H9 (cell line): ENCODE measurements around the gene UBL5. TPM values are rescaled to one million over a fixed set of nuclear protein-coding genes. Genes with fewer than 3 reads are reported as not detected.

Experiments used
- DNase-seq: peaks from one replicate; pipeline ENCODE4 v3.0.0-alpha.2; 2017
- H2AFZ ChIP-seq: one replicate; pipeline ENCODE4 v1.6.1; 2013; ENCODE audit warnings: mild to moderate bottlenecking, low read length, control low read depth, moderate library complexity
- H2AK5ac ChIP-seq: 2 replicates; pipeline ENCODE4 v1.6.1; 2013; ENCODE audit warnings: low read length, control low read depth, mixed read lengths; ENCODE audit not compliant: insufficient read length
- H2BK120ac ChIP-seq: one replicate; pipeline ENCODE4 v1.6.1; 2013; ENCODE audit warnings: low read depth, mild to moderate bottlenecking, low read length, control low read depth, inconsistent platforms; ENCODE audit not compliant: poor library complexity, severe bottlenecking
- H2BK12ac ChIP-seq: 2 replicates; pipeline ENCODE4 v1.6.1; 2013; ENCODE audit warnings: low read length, control low read depth, mixed read lengths, low read depth; ENCODE audit not compliant: insufficient read length
- H2BK15ac ChIP-seq: 2 replicates; pipeline ENCODE4 v1.6.1; 2013; ENCODE audit warnings: low read depth, low read length, control low read depth
- H2BK20ac ChIP-seq: one replicate; pipeline ENCODE4 v1.6.1; 2013; ENCODE audit warnings: low read depth, mild to moderate bottlenecking, low read length, control low read depth, inconsistent platforms; ENCODE audit not compliant: poor library complexity, severe bottlenecking
- H2BK5ac ChIP-seq: 2 replicates; pipeline ENCODE4 v1.6.1; 2013; ENCODE audit warnings: low read length, control low read depth, mixed read lengths; ENCODE audit not compliant: insufficient read length
- H3K14ac ChIP-seq: 2 replicates; pipeline ENCODE4 v1.6.1; 2013; ENCODE audit warnings: low read length, control low read depth; ENCODE audit not compliant: insufficient read depth
- H3K18ac ChIP-seq: 2 replicates; pipeline ENCODE4 v1.6.1; 2013; ENCODE audit warnings: low read depth, mild to moderate bottlenecking, mixed read lengths, low read length, control low read depth; ENCODE audit not compliant: insufficient read length
- H3K23ac ChIP-seq: 2 replicates; pipeline ENCODE4 v1.6.1; 2013; ENCODE audit warnings: low read length, control low read depth, mixed read lengths, low read depth; ENCODE audit not compliant: insufficient read length
- H3K23me2 ChIP-seq: 2 replicates; pipeline ENCODE4 v1.6.1; 2013; ENCODE audit warnings: low read depth, mild to moderate bottlenecking, mixed read lengths, low read length, control low read depth; ENCODE audit not compliant: insufficient read length, poor library complexity, severe bottlenecking
- H3K27ac ChIP-seq: 2 replicates; pipeline ENCODE4 v1.5.1; 2013; ENCODE audit warnings: low read length, control low read depth, mixed read lengths, low read depth; ENCODE audit not compliant: insufficient read length
- H3K27me3 ChIP-seq: 2 replicates; pipeline ENCODE4 v1.6.1; 2013; ENCODE audit warnings: low read length, control low read depth, inconsistent platforms; ENCODE audit not compliant: insufficient read depth
- H3K4ac ChIP-seq: 2 replicates; pipeline ENCODE4 v1.6.1; 2013; ENCODE audit warnings: low read depth, mild to moderate bottlenecking, control low read depth, inconsistent platforms, low read length, moderate library complexity
- H3K4me1 ChIP-seq: 2 replicates; pipeline ENCODE4 v1.6.1; 2013; ENCODE audit warnings: low read length, control low read depth, inconsistent platforms; ENCODE audit not compliant: insufficient read depth
- H3K4me2 ChIP-seq: 2 replicates; pipeline ENCODE4 v1.6.1; 2013; ENCODE audit warnings: low read length, control low read depth, mixed read lengths; ENCODE audit not compliant: insufficient read length, insufficient read depth
- H3K56ac ChIP-seq: 2 replicates; pipeline ENCODE4 v1.6.1; 2013; ENCODE audit warnings: low read depth, mild to moderate bottlenecking, mixed read lengths, low read length, control low read depth; ENCODE audit not compliant: insufficient read length
- H3K79me1 ChIP-seq: 2 replicates; pipeline ENCODE4 v1.6.1; 2013; ENCODE audit warnings: low read depth, mild to moderate bottlenecking, moderate library complexity, low read length, control low read depth, inconsistent platforms; ENCODE audit not compliant: insufficient read depth, poor library complexity, severe bottlenecking
- H3K79me2 ChIP-seq: 2 replicates; pipeline ENCODE4 v1.6.1; 2013; ENCODE audit warnings: low read length, control low read depth, inconsistent platforms; ENCODE audit not compliant: insufficient read depth
- H3K9ac ChIP-seq: 2 replicates; pipeline ENCODE4 v1.6.1; 2013; ENCODE audit warnings: low read length, control low read depth, mixed read lengths; ENCODE audit not compliant: insufficient read length; ENCODE audit errors: extremely low read depth
- H3K9me3 ChIP-seq: one replicate; pipeline ENCODE4 v1.6.1; 2013; ENCODE audit warnings: low read depth, low read length, inconsistent platforms; ENCODE audit not compliant: control insufficient read depth
- H3T11ph ChIP-seq: one replicate; pipeline ENCODE4 v1.6.1; 2013; ENCODE audit warnings: mild to moderate bottlenecking, low read length, control low read depth, inconsistent platforms
- H4K20me1 ChIP-seq: one replicate; pipeline ENCODE4 v1.6.1; 2013; ENCODE audit not compliant: control insufficient read depth, insufficient read length, insufficient read depth
- H4K5ac ChIP-seq: 2 replicates; pipeline ENCODE4 v1.6.1; 2013; ENCODE audit warnings: low read depth, mild to moderate bottlenecking, mixed read lengths, low read length, control low read depth; ENCODE audit not compliant: insufficient read length
- H4K8ac ChIP-seq: replicated peaks from 2 replicates; pipeline ENCODE4 v1.6.1; 2013; ENCODE audit warnings: low read length, control low read depth, mixed read lengths, low read depth; ENCODE audit not compliant: insufficient read length
- H4K91ac ChIP-seq: 2 replicates; pipeline ENCODE4 v1.6.1; 2013; ENCODE audit warnings: low read depth, mild to moderate bottlenecking, moderate library complexity, mixed read lengths, low read length, control low read depth; ENCODE audit not compliant: insufficient read length
- H3K27ac Mint-ChIP-seq, 3 experiments: 2 replicates in 2 of 3; 3 replicates in 1 of 3; pipeline ENCODE4 v1.8.0; 2020 to 2021; ENCODE audit warnings: mixed read lengths in 3 of 3, mild to moderate bottlenecking in 1 of 3, moderate library complexity in 1 of 3
- H3K27me3 Mint-ChIP-seq: 2 replicates; pipeline ENCODE4 v1.8.0; 2021; ENCODE audit warnings: low read depth, mild to moderate bottlenecking, moderate library complexity, mixed read lengths
- H3K36me3 Mint-ChIP-seq, 3 experiments: 2 replicates in 2 of 3; 3 replicates in 1 of 3; pipeline ENCODE4 v1.8.0; 2020 to 2021; ENCODE audit warnings: low read depth in 3 of 3, mixed read lengths in 3 of 3; ENCODE audit not compliant: insufficient read depth in 1 of 3
- H3K4me1 Mint-ChIP-seq, 2 experiments: 2 replicates each; pipeline ENCODE4 v1.8.0; 2020; ENCODE audit warnings: mixed read lengths in 2 of 2
- H3K4me3 Mint-ChIP-seq, 2 experiments: 2 replicates in 1 of 2; 3 replicates in 1 of 2; pipeline ENCODE4 v1.8.0; 2020 to 2021; ENCODE audit warnings: mild to moderate bottlenecking in 2 of 2, mixed read lengths in 2 of 2, moderate library complexity in 1 of 2
- H3K9me3 Mint-ChIP-seq, 2 experiments: 2 replicates in 1 of 2; 3 replicates in 1 of 2; pipeline ENCODE4 v1.8.0; 2020; ENCODE audit warnings: mild to moderate bottlenecking in 2 of 2, mixed read lengths in 2 of 2, moderate library complexity in 1 of 2
- CTCF ChIP-seq: fragments of 200-600 bp; sonication (generic); conservative IDR thresholded peaks from 3 replicates; pipeline ENCODE4 v1.8.0; 2021; ENCODE audit warnings: antibody characterized with exemption, mild to moderate bottlenecking
- WGBS: extraction: QIAGEN DNeasy Blood & Tissue Kit; methylation state at CpG from one replicate; pipeline ENCODE4 v1.1.7; 2013; ENCODE audit warnings: missing lambda C conversion rate, low lambda C conversion rate, mixed read lengths; ENCODE audit not compliant: insufficient read length; ENCODE audit errors: extremely low coverage; 5-methylcytosine and 5-hydroxymethylcytosine counted together
- total RNA-seq: library from RNA; stranded (reverse); gene quantifications from 2 replicates; pipeline ENCODE4 v1.2.1, GENCODE V29; 2021

The UBL5 gene
- total RNA-seq, 1 experiment from 2014 or later = 393 TPM

GRCh38 chr19:9785367-9786331, 42.1 kb upstream of the UBL5 start:
- no peaks in the 10 kb centered on the region for H3K9me3 ChIP-seq
- H2BK15ac ChIP-seq = no peak overlapping the region
- H2BK12ac ChIP-seq = no peak overlapping the region
- peaks cover 0 to 2% (median 0%) of the 10 kb centered on the region in 3 experiments; a peak in 3 of 7 replicates for H3K36me3 Mint-ChIP-seq
- no peak overlapping the region for H2AFZ ChIP-seq
- H3K9ac ChIP-seq = no peak overlapping the region
- no peak overlapping the region for H3K27ac ChIP-seq
- H3K4me3 Mint-ChIP-seq = peak overlapping the region; percentile 87 to 89
- no peaks in the 10 kb centered on the region for H3K79me2 ChIP-seq
- H3K27ac Mint-ChIP-seq = peak overlapping the region; percentile 98 to 100 (median 98); a peak in 6 of 7 replicates
- H3K4me1 Mint-ChIP-seq = peaks cover 33 to 40% of the 10 kb centered on the region in 2 experiments
- WGBS = no CpG with 5 or more reads among the region's 74 CpGs
- no peak overlapping the region for H2AK5ac ChIP-seq
- no peaks in the 10 kb centered on the region for H4K20me1 ChIP-seq
- peak overlapping the region; percentile 78 for H3K4me2 ChIP-seq
- no peak overlapping the region for H3K23ac ChIP-seq
- H3K79me1 ChIP-seq = no peaks in the 10 kb centered on the region
- peaks cover 0 to 2% of the 10 kb centered on the region in 2 experiments; a peak in 1 of 5 replicates for H3K9me3 Mint-ChIP-seq
- peak overlapping the region; percentile 84 for H3K18ac ChIP-seq
- no peak overlapping the region for H2BK5ac ChIP-seq
- no peak overlapping the region for H2BK20ac ChIP-seq
- no peaks in the 10 kb centered on the region for H3K27me3 Mint-ChIP-seq
- H3T11ph ChIP-seq = no peak overlapping the region
- H2BK120ac ChIP-seq = no peak overlapping the region
- H3K14ac ChIP-seq = peak overlapping the region; percentile 81
- H4K8ac ChIP-seq = no peak overlapping the region
- H4K5ac ChIP-seq = no peak overlapping the region
- no peak overlapping the region for H4K91ac ChIP-seq
- peak; percentile 99 for DNase-seq
- H3K56ac ChIP-seq = no peak overlapping the region
- H3K23me2 ChIP-seq = no peaks in the 10 kb centered on the region
- no peaks in the 10 kb centered on the region for H3K4me1 ChIP-seq
- H3K4ac ChIP-seq = no peak overlapping the region
- no peaks in the 10 kb centered on the region for H3K27me3 ChIP-seq
- TF ChIP-seq CTCF = no peak
